Stimulated activated CD8-positive, alpha-beta memory T cell treated with anti-CD3 and anti-CD28 coated beads, Interleukin-2, amount 100 ng/mL, for 48 hours (primary cell): ENCODE results near the gene MTFR1L.
A peak's percentile ranks its signal among the peaks of the same experiment; 100 is the strongest.

Source experiments
- DNase-seq, 2 donors: peaks; one replicate each; pipeline ENCODE4 v3.0.0-alpha.2; 2020; ENCODE audit warnings: low read depth in 2 of 2

MTFR1L gene

GRCh38 chr1:25807480-25808390 lies 12.0 kb upstream of the MTFR1L start:
- no peak for DNase-seq

GRCh38 chr1:25808481-25809244 lies 11.1 kb upstream of the MTFR1L start:
- no peak for DNase-seq

GRCh38 chr1:25809283-25809926 lies 10.3 kb upstream of the MTFR1L start:
- no peak for DNase-seq

- no peak for DNase-seq
Measured at GRCh38 chr1:25809929-25810328, 9.8 kb upstream of the MTFR1L start.

- peak; percentile 70 to 75 for DNase-seq
Measured at GRCh38 chr1:25810341-25811299, 9.1 kb upstream of the MTFR1L start.

GRCh38 chr1:25811384-25812082 lies 8.2 kb upstream of the MTFR1L start:
- DNase-seq: no peak

- DNase-seq: no peak
Measured at GRCh38 chr1:25813071-25813733, 6.6 kb upstream of the MTFR1L start.

GRCh38 chr1:25813734-25814471 lies 5.9 kb upstream of the MTFR1L start:
- DNase-seq: no peak

- DNase-seq: no peak
Measured at GRCh38 chr1:25814549-25815087, 5.1 kb upstream of the MTFR1L start.

- DNase-seq: no peak
Measured at GRCh38 chr1:25815208-25816111, 4.3 kb upstream of the MTFR1L start.

GRCh38 chr1:25816112-25816718 lies 3.5 kb upstream of the MTFR1L start:
- no peak for DNase-seq

- DNase-seq: no peak
Measured at GRCh38 chr1:25817840-25818501, 1.8 kb upstream of the MTFR1L start.

GRCh38 chr1:25818569-25818968 lies 1.2 kb upstream of the MTFR1L start:
- no peak for DNase-seq

- DNase-seq: peak; percentile 47 to 49
Measured at GRCh38 chr1:25820247-25821111, 725 bp downstream of the MTFR1L start.

GRCh38 chr1:25821112-25821476 lies 1.3 kb downstream of the MTFR1L start:
- DNase-seq: no peak

- no peak for DNase-seq
Measured at GRCh38 chr1:25821630-25822091, 1.9 kb downstream of the MTFR1L start.
